Type B pancreatic cell (in vitro differentiated cells): ENCODE measurements around the gene MVB12B. TPM values are rescaled to one million over a fixed set of nuclear protein-coding genes. Genes with fewer than 3 reads are reported as not detected.

Experiments
- DNase-seq: peaks from one replicate; pipeline ENCODE4 v3.0.0; 2021; ENCODE audit warnings: mixed read lengths; ENCODE audit not compliant: unreplicated experiment; ENCODE audit errors: extremely low spot score
- H3K27ac Mint-ChIP-seq: 2 replicates; pipeline ENCODE4 v1.8.0; 2021; ENCODE audit warnings: mild to moderate bottlenecking, mixed read lengths
- H3K27me3 Mint-ChIP-seq: 2 replicates; pipeline ENCODE4 v1.8.0; 2021; ENCODE audit warnings: mixed read lengths
- H3K36me3 Mint-ChIP-seq: 2 replicates; pipeline ENCODE4 v1.8.0; 2021; ENCODE audit warnings: mixed read lengths
- H3K4me1 Mint-ChIP-seq: one replicate; pipeline ENCODE4 v1.8.0; 2021; ENCODE audit warnings: mixed read lengths; ENCODE audit not compliant: unreplicated experiment
- H3K4me3 Mint-ChIP-seq: 2 replicates; pipeline ENCODE4 v1.8.0; 2021; ENCODE audit warnings: mild to moderate bottlenecking, mixed read lengths
- H3K9me3 Mint-ChIP-seq: 2 replicates; pipeline ENCODE4 v1.8.0; 2021; ENCODE audit warnings: mixed read lengths
- total RNA-seq: library from RNA; stranded (reverse); gene quantifications from 2 replicates; pipeline ENCODE4 v1.2.1, GENCODE V29; 2021; ENCODE audit warnings: low replicate concordance
- TF ChIP-seq, protein P1 (sequence below): fragments of 200-600 bp; sonication (generic); conservative IDR thresholded peaks from 2 replicates; pipeline ENCODE4 v1.5.0; 2021; ENCODE audit warnings: antibody characterized with exemption, mild to moderate bottlenecking

MVB12B gene
- total RNA-seq, 1 donor from 2014 or later: 26.1 TPM

DNA sequence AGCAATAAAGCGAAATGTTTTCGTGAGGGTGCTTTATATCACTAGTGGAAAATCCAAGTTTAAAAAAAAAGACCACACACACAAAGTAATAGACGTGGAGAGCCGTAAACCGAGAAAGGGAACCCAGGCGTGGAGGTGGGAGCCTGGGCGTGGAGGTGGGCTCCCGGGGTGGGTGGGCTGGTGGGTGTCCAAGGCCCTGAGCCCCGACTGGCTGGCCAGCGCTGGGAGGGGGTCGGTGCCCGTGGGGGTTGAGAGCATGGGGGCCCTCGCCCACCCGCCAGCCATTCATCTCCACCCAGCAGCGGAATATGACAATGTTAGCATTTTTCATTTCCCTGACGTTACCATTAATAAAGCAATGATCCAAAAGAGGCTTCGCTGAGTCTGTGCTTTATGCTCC is 135.0 kb downstream of the MVB12B start:
- DNase-seq: no peak
- Mint-ChIP-seq H3K36me3 (peaks cover 2% of the 10 kb centered on the region), H3K9me3 (no peaks in the 10 kb centered on the region), H3K27me3 (no peaks in the 10 kb centered on the region), H3K27ac (no peak overlapping the region), H3K4me3 (no peak overlapping the region), H3K4me1 (peaks cover 4% of the 10 kb centered on the region)
- TF ChIP-seq, protein P1, sequence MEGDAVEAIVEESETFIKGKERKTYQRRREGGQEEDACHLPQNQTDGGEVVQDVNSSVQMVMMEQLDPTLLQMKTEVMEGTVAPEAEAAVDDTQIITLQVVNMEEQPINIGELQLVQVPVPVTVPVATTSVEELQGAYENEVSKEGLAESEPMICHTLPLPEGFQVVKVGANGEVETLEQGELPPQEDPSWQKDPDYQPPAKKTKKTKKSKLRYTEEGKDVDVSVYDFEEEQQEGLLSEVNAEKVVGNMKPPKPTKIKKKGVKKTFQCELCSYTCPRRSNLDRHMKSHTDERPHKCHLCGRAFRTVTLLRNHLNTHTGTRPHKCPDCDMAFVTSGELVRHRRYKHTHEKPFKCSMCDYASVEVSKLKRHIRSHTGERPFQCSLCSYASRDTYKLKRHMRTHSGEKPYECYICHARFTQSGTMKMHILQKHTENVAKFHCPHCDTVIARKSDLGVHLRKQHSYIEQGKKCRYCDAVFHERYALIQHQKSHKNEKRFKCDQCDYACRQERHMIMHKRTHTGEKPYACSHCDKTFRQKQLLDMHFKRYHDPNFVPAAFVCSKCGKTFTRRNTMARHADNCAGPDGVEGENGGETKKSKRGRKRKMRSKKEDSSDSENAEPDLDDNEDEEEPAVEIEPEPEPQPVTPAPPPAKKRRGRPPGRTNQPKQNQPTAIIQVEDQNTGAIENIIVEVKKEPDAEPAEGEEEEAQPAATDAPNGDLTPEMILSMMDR: no peak

- TF ChIP-seq, protein P1: no peak
- H3K27ac Mint-ChIP-seq: no peak overlapping the region
- no peak overlapping the region for H3K4me3 Mint-ChIP-seq
- H3K27me3 Mint-ChIP-seq: no peaks in the 10 kb centered on the region
- H3K4me1 Mint-ChIP-seq: no peaks in the 10 kb centered on the region
- no peak for DNase-seq
- no peaks in the 10 kb centered on the region for H3K9me3 Mint-ChIP-seq
- no peaks in the 10 kb centered on the region for H3K36me3 Mint-ChIP-seq
Observed at GRCh38 chr9:126462617-126463016, 136.0 kb downstream of the MVB12B start.

GRCh38 chr9:126463426-126463825 is 136.8 kb downstream of the MVB12B start:
- Mint-ChIP-seq H3K4me3 (no peak overlapping the region), H3K4me1 (peaks cover 5% of the 10 kb centered on the region)
- DNase-seq: no peak

DNA sequence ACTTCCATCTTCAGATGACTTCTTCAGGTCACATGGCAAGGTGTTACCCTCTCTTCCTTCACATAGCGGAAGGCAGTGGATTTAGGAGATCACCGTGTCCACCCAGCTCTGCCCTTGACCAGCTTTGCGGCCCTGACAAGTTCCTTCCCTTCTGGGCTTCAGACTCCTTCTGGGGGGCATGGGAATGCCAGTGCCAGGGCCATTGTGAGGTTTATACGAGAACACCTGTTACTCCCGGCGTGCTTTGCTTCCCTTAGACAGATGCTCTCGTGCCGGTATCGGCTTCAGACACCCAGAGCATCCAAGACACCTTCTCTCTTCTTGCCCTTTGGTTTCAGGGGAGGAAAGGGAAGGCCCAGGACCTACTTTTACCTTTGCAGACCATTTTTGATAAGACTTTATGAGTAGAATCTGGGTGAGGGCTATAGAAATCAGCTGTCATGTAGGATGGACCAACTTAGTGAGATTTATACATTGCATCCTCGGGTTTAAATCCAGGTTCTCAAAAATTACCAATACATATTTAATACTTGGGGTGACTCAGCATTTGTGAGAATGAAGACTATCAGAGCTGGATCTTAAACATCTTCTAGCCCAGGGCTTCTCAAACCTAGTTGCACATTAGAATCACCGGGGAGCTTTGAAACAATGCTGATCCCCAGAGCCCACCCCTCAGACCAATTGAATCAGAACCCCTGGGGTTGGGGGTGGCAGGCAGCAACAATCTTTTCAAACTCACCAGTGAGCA is 138.2 kb downstream of the MVB12B start:
- H3K27me3 Mint-ChIP-seq: no peaks in the 10 kb centered on the region
- H3K4me1 Mint-ChIP-seq: peaks cover 8% of the 10 kb centered on the region
- H3K36me3 Mint-ChIP-seq: peaks cover 9% of the 10 kb centered on the region
- no peaks in the 10 kb centered on the region for H3K9me3 Mint-ChIP-seq
- no peak overlapping the region for H3K4me3 Mint-ChIP-seq
- H3K27ac Mint-ChIP-seq: no peak overlapping the region
- TF ChIP-seq, protein P1: no peak
- no peak for DNase-seq

More at GRCh38 chr9:126463426-126463825, 136.8 kb downstream of the MVB12B start:
- no peak overlapping the region for H3K27ac Mint-ChIP-seq
- H3K36me3 Mint-ChIP-seq: peaks cover 6% of the 10 kb centered on the region
- H3K27me3 Mint-ChIP-seq: no peaks in the 10 kb centered on the region
- H3K9me3 Mint-ChIP-seq: no peaks in the 10 kb centered on the region
- TF ChIP-seq, protein P1: no peak

DNA sequence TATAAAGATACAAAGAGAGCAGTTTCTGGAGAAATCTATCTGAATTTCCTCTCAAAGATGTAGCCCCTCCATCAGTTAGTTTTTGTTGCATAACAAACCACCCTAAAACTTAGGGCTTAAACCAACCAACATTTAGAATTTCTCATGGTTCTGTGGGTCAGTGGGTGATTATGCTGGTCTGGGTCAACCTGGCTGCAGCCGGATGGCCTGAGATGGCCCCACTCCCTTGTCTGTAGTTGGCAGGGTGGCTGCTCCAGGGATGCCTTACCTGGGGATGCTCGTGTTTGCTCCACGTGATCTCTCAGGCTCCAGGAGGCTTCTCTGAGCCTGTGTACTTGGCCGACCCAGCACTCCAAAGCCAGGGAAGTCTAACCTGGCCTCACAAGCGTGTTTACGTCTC is 139.3 kb downstream of the MVB12B start:
- Mint-ChIP-seq H3K9me3 (no peaks in the 10 kb centered on the region), H3K4me3 (no peak overlapping the region), H3K27ac (no peak overlapping the region), H3K27me3 (no peaks in the 10 kb centered on the region), H3K4me1 (peaks cover 14% of the 10 kb centered on the region), H3K36me3 (peaks cover 9% of the 10 kb centered on the region)
- DNase-seq: no peak
- TF ChIP-seq, protein P1: no peak
